ENCODE data around the gene KASH5. TPM values are rescaled to one million over a fixed set of nuclear protein-coding genes. Genes with fewer than 3 reads are reported as not detected.

The KASH5 gene
- total and polyA plus RNA-seq, 2 of the 8 experiments (the other 6 are each of a cell fraction or from before 2014, with no cell fraction given): 0.05 to 0.19 TPM

DNA sequence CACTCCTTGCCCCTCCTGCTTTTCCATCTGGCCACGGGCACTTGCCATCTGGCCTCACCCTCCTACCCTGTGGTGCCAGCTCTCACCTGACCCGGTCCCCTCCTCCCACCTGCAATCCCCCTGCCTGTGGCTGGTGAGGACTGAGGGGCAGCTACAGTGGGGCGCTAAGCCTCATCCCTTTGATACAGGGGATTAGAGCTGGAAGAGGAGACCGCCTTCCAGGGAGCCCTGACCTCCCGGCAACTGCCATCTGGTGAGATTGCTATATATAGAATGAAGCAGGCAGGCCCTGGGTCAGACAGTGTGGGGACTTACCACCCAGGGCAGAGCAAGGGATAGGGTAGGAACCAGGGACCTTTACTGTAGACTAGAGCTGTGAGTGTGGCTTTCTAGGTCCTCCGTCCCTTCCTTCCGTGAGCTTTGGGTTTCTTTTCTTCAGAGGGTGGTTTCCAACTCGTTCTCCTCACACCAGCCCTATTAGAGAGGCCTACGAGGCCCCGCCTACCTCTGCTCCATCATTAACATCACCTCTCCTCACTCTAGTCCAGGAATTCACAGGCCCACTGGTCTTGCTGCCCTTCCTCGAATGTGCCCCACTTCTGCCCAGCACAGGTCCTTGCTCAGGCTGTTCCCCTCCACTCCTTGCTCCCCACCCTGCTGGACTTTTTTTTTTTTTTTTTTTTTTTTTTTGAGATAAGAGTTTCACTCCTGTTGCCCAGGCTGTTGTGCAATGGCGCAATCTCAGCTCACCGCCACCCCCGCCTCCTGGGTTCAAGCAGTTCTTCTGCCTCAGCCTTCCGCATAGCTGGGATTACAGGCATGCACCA lies 7.7 kb downstream of the KASH5 start:
- FAIRE-seq (no peak), DNase-seq (ENCODE audit: low read depth in 1 of 2, low spot score in 2 of 2) (no peak)
- Histone ChIP-seq H3K14ac (ENCODE audit: insufficient read length) (no peak overlapping the region), H3K9me3 (ENCODE audit: insufficient read depth in 2 of 2, low read depth in 1 of 2, low read length in 1 of 2) (no peaks in the 10 kb centered on the region), H4K5ac (ENCODE audit: insufficient read length, low read depth, low read length) (no peak overlapping the region), H3K9ac (replicated peaks in 1 of 4; ENCODE audit: extremely low read depth in 1 of 4, low read depth in 3 of 4, low read length in 3 of 4) (no peak overlapping the region; a peak in 1 of 7 replicates), H3K23ac (ENCODE audit: insufficient read length) (no peak overlapping the region), H3K36me3 (ENCODE audit: control insufficient read depth in 2 of 4, insufficient read depth in 4 of 4, low read length in 3 of 4) (no peaks in the 10 kb centered on the region), H3K23me2 (ENCODE audit: low read depth, low read length) (no peaks in the 10 kb centered on the region), H3K27ac (ENCODE audit: low read depth, low read length) (no peak overlapping the region), H3K27me3 (replicated peaks in 1 of 4; ENCODE audit: control insufficient read depth in 3 of 4, extremely low read depth in 1 of 4, insufficient read depth in 3 of 4, low read length in 3 of 4) (no peaks in the 10 kb centered on the region), H3K18ac (ENCODE audit: extremely low read depth, low read length) (peak overlapping the region; percentile 48; the same call in 1 of the 2 replicates), H3K4me3 (ENCODE audit: extremely low read depth in 1 of 4, insufficient read depth in 2 of 4, low read depth in 3 of 4, low read length in 4 of 4) (no peak overlapping the region), H2BK12ac (ENCODE audit: low read depth, low read length) (no peak overlapping the region), H2BK120ac (replicated peaks; ENCODE audit: low read depth, low read length) (no peak overlapping the region), H3K4ac (replicated peaks; ENCODE audit: insufficient read length, low read depth, low read length) (no peak overlapping the region), H3K56ac (replicated peaks; ENCODE audit: insufficient read length, low read depth, low read length) (no peak overlapping the region), H3K79me1 (ENCODE audit: low read depth, low read length) (no peaks in the 10 kb centered on the region), H2BK5ac (ENCODE audit: low read depth, low read length) (no peak overlapping the region), H4K8ac (ENCODE audit: extremely low read depth, insufficient read depth, low read length) (no peak overlapping the region), H4K91ac (replicated peaks; ENCODE audit: insufficient read length, low read length) (no peak overlapping the region), H3K4me2 (ENCODE audit: insufficient read depth in 1 of 2, low read depth in 2 of 2, low read length in 2 of 2) (no peak overlapping the region), H4K20me1 (replicated peaks in 1 of 2; ENCODE audit: control insufficient read depth in 1 of 2, insufficient read depth in 2 of 2, low read length in 2 of 2) (no peaks in the 10 kb centered on the region), H2BK15ac (ENCODE audit: low read length) (0 out of 2 replicates have a peak overlapping the region, but pooled peaks have one; percentile 46), H2AFZ (ENCODE audit: low read length) (peak overlapping the region; percentile 17; the same call in 1 of the 2 replicates), H2AK5ac (ENCODE audit: low read depth, low read length) (no peak overlapping the region; the same call in 1 of the 2 replicates), H3K79me2 (ENCODE audit: control insufficient read depth in 1 of 2, insufficient read depth in 2 of 2, low read length in 2 of 2) (no peaks in the 10 kb centered on the region), H3K4me1 (replicated peaks in 1 of 4; ENCODE audit: control insufficient read depth in 3 of 4, insufficient read depth in 4 of 4, low read length in 3 of 4) (peaks cover 0 to 16% (median 6%) of the 10 kb centered on the region in 4 experiments; a peak in 3 of 7 replicates), H2BK20ac (ENCODE audit: low read length) (no peak overlapping the region)
- POLR2A ChIA-PET (ENCODE audit: partially characterized antibody): interaction anchor here (1.0 to 3.2 kb wide), 4 partner anchors 14 to 75 kb away, joined by 3 to 12 read pairs (median 4); partner anchors contain the start of gene GFY
- CTCF ChIA-PET (ENCODE audit: partially characterized antibody): interaction anchor here (0.7 to 10.4 kb wide), 9 partner anchors 11 to 130 kb away, joined by 3 to 291 read pairs (median 4); no protein-coding TSS in a partner anchor
- TF ChIP-seq ASH2L (IDR thresholded peaks at IDR 0.05; ENCODE audit: low read length) (no peak), SP2 (IDR thresholded peaks at IDR 0.05; ENCODE audit: low read length) (no peak), BCL11A (IDR thresholded peaks at IDR 0.05; ENCODE audit: low read depth in 2 of 2, low read length in 2 of 2) (no peak), SP1 (IDR thresholded peaks at IDR 0.05; ENCODE audit: low read depth, low read length) (no peak)
- 75% methylated on average over 14 of the region's 15 CpGs; no CpG with 5 or more reads in 1 of the 2 experiments for WGBS, 2 experiments (ENCODE audit: extremely low coverage in 1 of 2, insufficient coverage in 1 of 2, insufficient read length in 1 of 2, insufficient replicate concordance in 2 of 2, low coverage in 1 of 2, low lambda C conversion rate in 2 of 2, missing lambda C conversion rate in 1 of 2)
